ENCODE measurements around the gene ATP10A. TPM values are rescaled to one million over a fixed set of nuclear protein-coding genes. Genes with fewer than 3 reads are reported as not detected.

The ATP10A gene
- total RNA-seq, 1 donor from 2014 or later: 0.26 TPM

- DNase-seq (ENCODE audit: low read depth): no peak
Observed at GRCh38 chr15:25663515-25663914, 199.6 kb downstream of the ATP10A start.

GRCh38 chr15:25661898-25662297 is 201.2 kb downstream of the ATP10A start:
- H3K4me3 ChIP-seq (ENCODE audit: low read depth, low read length): no peak overlapping the region
- FAIRE-seq: no peak
- TF ChIP-seq CTCF (IDR thresholded peaks at IDR 0.05; ENCODE audit: insufficient read depth, low read length, severe bottlenecking): no peak
- DNase-seq (ENCODE audit: low read depth): no peak
- H3K27me3 ChIP-seq (ENCODE audit: control insufficient read depth, insufficient read depth, low read length): no peaks in the 10 kb centered on the region
- H3K36me3 ChIP-seq (ENCODE audit: control insufficient read depth, insufficient read depth, low read length): no peaks in the 10 kb centered on the region

More at GRCh38 chr15:25663515-25663914, 199.6 kb downstream of the ATP10A start:
- H3K4me3 ChIP-seq (ENCODE audit: low read depth, low read length): no peak overlapping the region
- no peak for FAIRE-seq
- no peaks in the 10 kb centered on the region for H3K27me3 ChIP-seq (ENCODE audit: control insufficient read depth, insufficient read depth, low read length)
- no peak for TF ChIP-seq CTCF (IDR thresholded peaks at IDR 0.05; ENCODE audit: insufficient read depth, low read length, severe bottlenecking)
- no peaks in the 10 kb centered on the region for H3K36me3 ChIP-seq (ENCODE audit: control insufficient read depth, insufficient read depth, low read length)

- DNase-seq (ENCODE audit: low read depth): no peak
- TF ChIP-seq CTCF (IDR thresholded peaks at IDR 0.05; ENCODE audit: insufficient read depth, low read length, severe bottlenecking): no peak
- no peak overlapping the region for H3K4me3 ChIP-seq (ENCODE audit: low read depth, low read length)
- no peaks in the 10 kb centered on the region for H3K27me3 ChIP-seq (ENCODE audit: control insufficient read depth, insufficient read depth, low read length)
- H3K36me3 ChIP-seq (ENCODE audit: control insufficient read depth, insufficient read depth, low read length): no peaks in the 10 kb centered on the region
- FAIRE-seq: no peak
Observed at GRCh38 chr15:25659251-25659650, 203.9 kb downstream of the ATP10A start.

GRCh38 chr15:25658560-25658959 is 204.6 kb downstream of the ATP10A start:
- H3K4me3 ChIP-seq (ENCODE audit: low read depth, low read length): no peak overlapping the region
- FAIRE-seq (no peak), DNase-seq (ENCODE audit: low read depth) (no peak)
- H3K27me3 ChIP-seq (ENCODE audit: control insufficient read depth, insufficient read depth, low read length): no peaks in the 10 kb centered on the region
- no peak for TF ChIP-seq CTCF (IDR thresholded peaks at IDR 0.05; ENCODE audit: insufficient read depth, low read length, severe bottlenecking)
- no peaks in the 10 kb centered on the region for H3K36me3 ChIP-seq (ENCODE audit: control insufficient read depth, insufficient read depth, low read length)

- DNase-seq (ENCODE audit: low read depth): no peak
- Histone ChIP-seq H3K27me3 (ENCODE audit: control insufficient read depth, insufficient read depth, low read length) (no peaks in the 10 kb centered on the region), H3K4me3 (ENCODE audit: low read depth, low read length) (no peak overlapping the region), H3K36me3 (ENCODE audit: control insufficient read depth, insufficient read depth, low read length) (no peaks in the 10 kb centered on the region)
- no peak for TF ChIP-seq CTCF (IDR thresholded peaks at IDR 0.05; ENCODE audit: insufficient read depth, low read length, severe bottlenecking)
- no peak for FAIRE-seq
Observed at GRCh38 chr15:25655207-25655948, 207.7 kb downstream of the ATP10A start.

- no peak for TF ChIP-seq CTCF (IDR thresholded peaks at IDR 0.05; ENCODE audit: insufficient read depth, low read length, severe bottlenecking)
- FAIRE-seq: no peak
- no peaks in the 10 kb centered on the region for H3K27me3 ChIP-seq (ENCODE audit: control insufficient read depth, insufficient read depth, low read length)
- H3K4me3 ChIP-seq (ENCODE audit: low read depth, low read length): no peak overlapping the region
- H3K36me3 ChIP-seq (ENCODE audit: control insufficient read depth, insufficient read depth, low read length): no peaks in the 10 kb centered on the region
- no peak for DNase-seq (ENCODE audit: low read depth)
Observed at GRCh38 chr15:25653371-25653770, 209.8 kb downstream of the ATP10A start.

Measured in bronchial epithelial cell (primary cell).